HCT116 (cell line): ENCODE data around the gene ZNF446. TPM values are rescaled to one million over a fixed set of nuclear protein-coding genes. Genes with fewer than 3 reads are reported as not detected.

Source experiments
- ATAC-seq: fragments of 200-7000 bp; cut with Tn5 transposase; 2 replicates; pipeline ENCODE4 v1.9.1; 2020; ENCODE audit warnings: mild to moderate bottlenecking, moderate library complexity
- BruUV-seq: library from RNA; stranded (reverse); fragments of 400-500 nt; replicated peaks from 2 replicates; lab custom pipeline; 2021; lab: Mats Ljungman, UMichigan
- CTCF ChIA-PET: fragments of 300-600 bp; sonication (Branson Sonifier 250); formaldehyde crosslinking; loops from one replicate; lab custom pipeline; 2021; ENCODE audit warnings: antibody characterized with exemption; lab: Charles Lee
- POLR2A ChIA-PET: fragments of 300-600, 350-600 bp; sonication (Branson Sonifier 250); formaldehyde crosslinking; loops from one replicate; lab custom pipeline; 2021; ENCODE audit warnings: antibody characterized with exemption; lab: Charles Lee
- RAD21 ChIA-PET, 2 experiments: fragments of 300-600 bp; sonication (Branson Sonifier 250); formaldehyde crosslinking; loops; one replicate each; lab custom pipeline; 2023; ENCODE audit warnings: low total read pairs in 2 of 2; ENCODE audit not compliant: uncharacterized antibody in 2 of 2, unreplicated experiment in 2 of 2, low non-redundant PET in 1 of 2; lab: Charles Lee
- DNase-seq: peaks from one replicate; pipeline ENCODE4 v3.0.0-alpha.2; 2010; ENCODE audit warnings: low read depth, low spot score
- H2AFZ ChIP-seq: fragments of 200-600 bp; shearing (Covaris generic), sonication (generic); 2 replicates; pipeline ENCODE4 v1.6.1; 2017; ENCODE audit warnings: low read depth, mixed run types, mixed read lengths, antibody characterized with exemption, low read length; ENCODE audit not compliant: poor library complexity, severe bottlenecking
- H3K27ac ChIP-seq: 2 replicates; pipeline ENCODE4 v1.5.1; 2012; ENCODE audit warnings: low read depth, low read length
- H3K27me3 ChIP-seq: fragments of 200-600 bp; sonication (generic); 2 replicates; pipeline ENCODE4 v1.6.1; 2016; ENCODE audit warnings: mixed run types, low read length, mixed read lengths; ENCODE audit not compliant: insufficient read depth
- H3K36me3 ChIP-seq, 2 experiments: fragments of 200-500 bp in 1 of 2; fragments of 200-600 bp in 1 of 2; sonication (Bioruptor generic) in 1 of 2; sonication (generic) in 1 of 2; 2 replicates each; pipeline versions ENCODE4 v1.5.1 to v1.6.1; 2014 to 2016; ENCODE audit warnings: low read length in 2 of 2, inconsistent platforms in 1 of 2, mixed read lengths in 1 of 2, mixed run types in 1 of 2; ENCODE audit not compliant: insufficient read depth in 2 of 2, control insufficient read depth in 1 of 2
- H3K4me1 ChIP-seq, 2 experiments: fragments of 200-600 bp in 1 of 2; sonication (generic) in 1 of 2; 2 replicates each; pipeline versions ENCODE4 v1.5.1 to v1.6.1; 2012 to 2017; ENCODE audit warnings: low read length in 2 of 2, inconsistent platforms in 1 of 2, mild to moderate bottlenecking in 1 of 2, mixed read lengths in 1 of 2, mixed run types in 1 of 2, moderate library complexity in 1 of 2; ENCODE audit not compliant: insufficient read depth in 2 of 2, control insufficient read depth in 1 of 2
- H3K4me2 ChIP-seq: fragments of 200-600 bp; sonication (generic); 2 replicates; pipeline ENCODE4 v1.6.1; 2017; ENCODE audit warnings: mixed run types, low read length, mixed read lengths
- H3K4me3 ChIP-seq, 2 experiments: fragments of 200-600 bp in 1 of 2; sonication (generic) in 1 of 2; replicated peaks in 1 of 2; 2 replicates each; pipeline ENCODE4 v1.5.1; 2011 to 2016; ENCODE audit warnings: low read length in 2 of 2, control low read depth in 1 of 2, low read depth in 1 of 2, mild to moderate bottlenecking in 1 of 2, mixed read lengths in 1 of 2, mixed run types in 1 of 2
- H3K79me2 ChIP-seq: fragments of 200-600 bp; sonication (generic); 2 replicates; pipeline ENCODE4 v1.6.1; 2017; ENCODE audit warnings: mild to moderate bottlenecking, mixed run types, low read length, moderate library complexity, mixed read lengths; ENCODE audit not compliant: insufficient read depth
- H3K9ac ChIP-seq: fragments of 200-600 bp; sonication (generic); 2 replicates; pipeline ENCODE4 v1.6.1; 2016; ENCODE audit warnings: low read length, mixed read lengths
- H3K9me2 ChIP-seq: fragments of 200-600 bp; sonication (generic), shearing (Covaris generic); 2 replicates; pipeline ENCODE4 v1.6.1; 2017; ENCODE audit warnings: mixed run types, mild to moderate bottlenecking, moderate library complexity; ENCODE audit not compliant: insufficient read depth
- H3K9me3 ChIP-seq, 2 experiments: fragments of 200-500 bp in 1 of 2; fragments of 200-600 bp in 1 of 2; sonication (Bioruptor generic) in 1 of 2; sonication (generic) in 1 of 2; 2 replicates each; pipeline ENCODE4 v1.6.1; 2014 to 2017; ENCODE audit warnings: low read length in 2 of 2, mixed read lengths in 2 of 2, inconsistent platforms in 1 of 2, low read depth in 1 of 2, mild to moderate bottlenecking in 1 of 2, mixed run types in 1 of 2, moderate library complexity in 1 of 2; ENCODE audit not compliant: control insufficient read depth in 1 of 2, insufficient read depth in 1 of 2
- H4K20me1 ChIP-seq: fragments of 200-600 bp; sonication (generic), shearing (Covaris generic); 2 replicates; pipeline ENCODE4 v1.6.1; 2017; ENCODE audit warnings: mixed run types, mild to moderate bottlenecking, moderate library complexity; ENCODE audit not compliant: insufficient read depth
- CBX3 ChIP-seq: IDR thresholded peaks from 2 replicates; pipeline ENCODE4 v1.6.1; 2012; ENCODE audit warnings: low read depth
- EGR1 ChIP-seq: IDR thresholded peaks from 2 replicates; pipeline ENCODE4 v1.6.1; 2012; ENCODE audit warnings: low read depth
- ELF1 ChIP-seq: IDR thresholded peaks from 2 replicates; pipeline ENCODE4 v1.6.1; 2012; ENCODE audit warnings: low read depth, borderline replicate concordance
- EZH2 ChIP-seq: fragments of 200-600 bp; sonication (generic); IDR thresholded peaks from 2 replicates; pipeline ENCODE4 v1.6.1; 2017; ENCODE audit warnings: antibody characterized with exemption, mixed run types
- EZH2phosphoT487 ChIP-seq: fragments of 200-600 bp; IDR thresholded peaks from 2 replicates; pipeline ENCODE4 v1.6.1; 2018; ENCODE audit warnings: antibody characterized with exemption, borderline replicate concordance
- JUND ChIP-seq: IDR thresholded peaks from 2 replicates; pipeline ENCODE4 v1.6.1; 2012
- MAX ChIP-seq: IDR thresholded peaks from 2 replicates; pipeline ENCODE4 v1.6.1; 2012
- POLR2A ChIP-seq: IDR thresholded peaks from 2 replicates; pipeline ENCODE4 v1.7.0; 2011; ENCODE audit warnings: borderline replicate concordance; ENCODE audit not compliant: insufficient read depth, insufficient read length; ENCODE audit errors: extremely low read depth
- POLR2AphosphoS5 ChIP-seq: IDR thresholded peaks from 2 replicates; pipeline ENCODE4 v1.6.1; 2011; ENCODE audit warnings: mild to moderate bottlenecking, low read depth, low read length, moderate library complexity
- RAD21 ChIP-seq: IDR thresholded peaks from 2 replicates; pipeline ENCODE4 v1.6.1; 2012; ENCODE audit warnings: low read depth, mild to moderate bottlenecking
- REST ChIP-seq: IDR thresholded peaks from 2 replicates; pipeline ENCODE4 v1.6.1; 2012; ENCODE audit warnings: low read depth
- SIN3A ChIP-seq: IDR thresholded peaks from 2 replicates; pipeline ENCODE4 v1.6.1; 2012; ENCODE audit warnings: low read depth
- SP1 ChIP-seq: IDR thresholded peaks from 2 replicates; pipeline ENCODE4 v1.6.1; 2012; ENCODE audit warnings: low read depth
- SRF ChIP-seq: IDR thresholded peaks from 2 replicates; pipeline ENCODE4 v1.6.1; 2012; ENCODE audit warnings: low read depth
- TCF7L2 ChIP-seq: IDR thresholded peaks from 2 replicates; pipeline ENCODE4 v1.7.0; 2011; ENCODE audit warnings: borderline replicate concordance, inconsistent platforms; ENCODE audit not compliant: insufficient read depth, insufficient read length; ENCODE audit errors: extremely low read depth
- YY1 ChIP-seq: IDR thresholded peaks from 2 replicates; pipeline ENCODE4 v1.6.1; 2011; ENCODE audit warnings: low read length, low read depth, moderate library complexity, mild to moderate bottlenecking; ENCODE audit not compliant: insufficient replicate concordance; ENCODE audit errors: extremely low read depth
- ZFX ChIP-seq: fragments of 450-650 bp; IDR thresholded peaks from 2 replicates; pipeline ENCODE4 v1.6.1; 2017
- ZNF274 ChIP-seq: fragments of 200-500 bp; sonication (Bioruptor generic); IDR thresholded peaks from 2 replicates; pipeline ENCODE4 v1.6.1; 2014; ENCODE audit warnings: mild to moderate bottlenecking, low read depth, low read length, inconsistent platforms
- intact Hi-C: fragments of 100-400 bp; cut with micrococcal nuclease; formaldehyde crosslinking; loops from 2 replicates; pipeline ENCODE4 v1.10.0; 2022
- total RNA-seq: library from RNA; stranded (reverse); gene quantifications from one replicate; pipeline ENCODE4 v1.2.1, GENCODE V29; 2021; ENCODE audit not compliant: unreplicated experiment

ZNF446 gene
- total RNA-seq, 1 experiment from 2014 or later: 6.5 TPM

GRCh38 chr19:58473775-58474174 lies 2.4 kb upstream of the ZNF446 start:
- CTCF ChIA-PET: no interaction called here
- DNase-seq (no peak), ATAC-seq (no peak)
- Histone ChIP-seq H3K9ac (no peak overlapping the region), H3K27ac (no peak overlapping the region), H3K27me3 (no peaks in the 10 kb centered on the region), H3K4me2 (no peak overlapping the region), H3K4me1 (peaks cover 13 to 25% of the 10 kb centered on the region in 2 experiments), H2AFZ (no peak overlapping the region), H3K9me3 (no peaks in the 10 kb centered on the region), H3K4me3 (no peak overlapping the region), H3K79me2 (peaks cover 8% of the 10 kb centered on the region; the same call in 1 of the 2 replicates), H4K20me1 (no peaks in the 10 kb centered on the region), H3K9me2 (no peaks in the 10 kb centered on the region), H3K36me3 (peaks cover 12 to 14% of the 10 kb centered on the region in 2 experiments; a peak in 3 of 4 replicates)
- RAD21 ChIA-PET: no interaction called here
- no peak for TF ChIP-seq YY1
- peak; percentile 13; the same call in 1 of the 2 replicates for TF ChIP-seq POLR2AphosphoS5
- intact Hi-C loops: no loop called here
- POLR2A ChIA-PET: no interaction called here
- no TSS peak for BruUV-seq

- no TSS peak for BruUV-seq
- POLR2A ChIA-PET: no interaction called here
- Histone ChIP-seq H3K9me2 (no peaks in the 10 kb centered on the region), H2AFZ (no peak overlapping the region), H4K20me1 (no peaks in the 10 kb centered on the region), H3K27me3 (no peaks in the 10 kb centered on the region), H3K4me1 (peaks cover 13 to 25% of the 10 kb centered on the region in 2 experiments), H3K79me2 (0 out of 2 replicates have a peak, but pooled peaks cover under 1% of the 10 kb centered on the region), H3K4me2 (peak overlapping the region; percentile 99), H3K9ac (no peak overlapping the region), H3K36me3 (peaks cover 10 to 12% of the 10 kb centered on the region in 2 experiments; a peak in 3 of 4 replicates), H3K4me3 (no peak overlapping the region; a peak in 1 of 4 replicates), H3K27ac (peak overlapping the region; percentile 69; the same call in 1 of the 2 replicates), H3K9me3 (no peaks in the 10 kb centered on the region)
- TF ChIP-seq YY1 (no peak), SRF (no peak), ZNF274 (no peak), EZH2 (no peak), POLR2A (no peak), ELF1 (no peak), SIN3A (no peak), ZFX (no peak), EGR1 (no peak), RAD21 (no peak), POLR2AphosphoS5 (no peak), JUND (no peak), REST (no peak), MAX (no peak), SP1 (no peak), TCF7L2 (no peak), EZH2phosphoT487 (no peak), CBX3 (no peak)
- ATAC-seq: no peak
- intact Hi-C loops: no loop called here
- RAD21 ChIA-PET: no interaction called here
- CTCF ChIA-PET: no interaction called here
- DNase-seq: no peak
Measured at GRCh38 chr19:58474291-58474996, 1.7 kb upstream of the ZNF446 start.
